ENCODE results near the gene CORO6.

DNA sequence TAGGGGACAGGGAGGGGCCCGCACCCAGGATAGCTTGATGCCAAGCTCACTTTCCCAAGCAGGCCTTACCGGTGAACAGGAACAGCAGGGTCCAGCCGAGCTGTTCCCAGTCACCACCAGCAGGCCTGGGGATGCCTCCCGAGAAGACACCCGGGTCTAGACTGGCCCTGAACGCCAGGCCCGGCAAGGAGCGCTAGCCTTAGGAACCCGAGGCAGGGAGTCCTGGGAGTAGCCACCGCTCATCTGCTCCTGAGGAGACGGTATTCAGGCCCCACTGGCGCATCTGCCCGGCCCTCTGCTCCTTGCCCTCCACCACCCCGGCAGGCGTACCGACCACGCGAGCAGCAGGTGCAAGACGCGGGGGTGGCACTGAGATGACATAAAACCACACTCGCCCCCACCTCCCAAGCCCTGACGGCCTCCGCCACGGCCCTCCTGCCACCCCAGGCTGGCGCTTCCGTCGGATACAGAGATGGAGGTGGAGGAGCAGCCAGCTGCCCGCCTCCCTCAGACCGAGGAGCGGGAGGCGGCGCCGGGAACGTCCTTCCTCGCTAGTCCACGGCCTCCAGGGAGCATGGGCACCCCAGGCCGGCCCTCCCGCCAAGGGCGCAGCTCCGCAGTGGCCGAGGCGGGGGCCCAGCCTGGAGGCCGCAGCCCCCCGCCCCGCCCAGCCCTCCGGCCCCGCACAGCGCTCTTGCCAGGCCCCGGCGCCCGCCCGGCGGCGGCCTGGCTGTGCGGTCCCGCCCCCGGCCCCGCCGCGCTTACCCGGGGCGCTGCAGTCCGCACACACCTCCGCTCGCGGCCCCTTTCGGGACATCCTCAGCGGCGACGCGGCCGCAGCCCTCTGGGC lies 33.9 kb downstream of the CORO6 start:
- TF ChIP-seq, protein P1, sequence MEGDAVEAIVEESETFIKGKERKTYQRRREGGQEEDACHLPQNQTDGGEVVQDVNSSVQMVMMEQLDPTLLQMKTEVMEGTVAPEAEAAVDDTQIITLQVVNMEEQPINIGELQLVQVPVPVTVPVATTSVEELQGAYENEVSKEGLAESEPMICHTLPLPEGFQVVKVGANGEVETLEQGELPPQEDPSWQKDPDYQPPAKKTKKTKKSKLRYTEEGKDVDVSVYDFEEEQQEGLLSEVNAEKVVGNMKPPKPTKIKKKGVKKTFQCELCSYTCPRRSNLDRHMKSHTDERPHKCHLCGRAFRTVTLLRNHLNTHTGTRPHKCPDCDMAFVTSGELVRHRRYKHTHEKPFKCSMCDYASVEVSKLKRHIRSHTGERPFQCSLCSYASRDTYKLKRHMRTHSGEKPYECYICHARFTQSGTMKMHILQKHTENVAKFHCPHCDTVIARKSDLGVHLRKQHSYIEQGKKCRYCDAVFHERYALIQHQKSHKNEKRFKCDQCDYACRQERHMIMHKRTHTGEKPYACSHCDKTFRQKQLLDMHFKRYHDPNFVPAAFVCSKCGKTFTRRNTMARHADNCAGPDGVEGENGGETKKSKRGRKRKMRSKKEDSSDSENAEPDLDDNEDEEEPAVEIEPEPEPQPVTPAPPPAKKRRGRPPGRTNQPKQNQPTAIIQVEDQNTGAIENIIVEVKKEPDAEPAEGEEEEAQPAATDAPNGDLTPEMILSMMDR (IDR thresholded peaks at IDR 0.05), result no peak
- no peak for TF ChIP-seq POLR2A (IDR thresholded peaks at IDR 0.05)
